HG03354 (cell line): ENCODE data around the gene TAPT1.
"Not testable (repeated sequence)": the region's sequence is repeated elsewhere in the genome, so short reads cannot be mapped to it uniquely, and the experiment has no call there.

Source experiments
- ATAC-seq: cut with Tn5 transposase; IDR thresholded peaks from one replicate; pipeline ENCODE4 v1.9.1; 2021; ENCODE audit warnings: mild to moderate bottlenecking; ENCODE audit not compliant: unreplicated experiment, poor library complexity, severe bottlenecking

The TAPT1 gene

DNA sequence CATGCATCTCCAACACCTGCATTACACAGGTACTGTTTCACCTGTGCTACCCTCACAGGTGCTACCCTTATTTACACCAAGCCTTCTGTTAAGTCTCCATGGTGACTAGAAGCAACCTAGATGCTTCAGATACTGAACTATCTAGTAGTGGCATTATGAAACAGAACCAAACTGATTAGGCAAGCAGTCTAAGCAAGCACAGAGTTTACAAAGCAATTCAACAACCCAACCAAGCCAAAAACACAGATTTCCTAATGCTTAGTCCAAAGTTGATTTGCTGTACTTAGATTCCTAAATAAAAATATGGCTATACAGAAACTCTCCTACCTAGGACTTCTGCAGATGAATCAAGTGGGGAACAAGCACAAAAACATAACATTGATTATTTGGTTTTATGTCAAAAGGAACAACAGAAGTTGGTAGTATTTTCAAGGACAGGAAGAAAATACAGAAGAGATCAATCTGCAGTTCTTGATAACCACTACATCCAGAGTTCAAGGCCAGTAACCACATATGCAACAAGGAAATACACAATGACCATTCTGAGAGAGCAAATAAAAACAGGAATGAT, 3.2 kb downstream of the TAPT1 start:
- ATAC-seq, result no peak

DNA sequence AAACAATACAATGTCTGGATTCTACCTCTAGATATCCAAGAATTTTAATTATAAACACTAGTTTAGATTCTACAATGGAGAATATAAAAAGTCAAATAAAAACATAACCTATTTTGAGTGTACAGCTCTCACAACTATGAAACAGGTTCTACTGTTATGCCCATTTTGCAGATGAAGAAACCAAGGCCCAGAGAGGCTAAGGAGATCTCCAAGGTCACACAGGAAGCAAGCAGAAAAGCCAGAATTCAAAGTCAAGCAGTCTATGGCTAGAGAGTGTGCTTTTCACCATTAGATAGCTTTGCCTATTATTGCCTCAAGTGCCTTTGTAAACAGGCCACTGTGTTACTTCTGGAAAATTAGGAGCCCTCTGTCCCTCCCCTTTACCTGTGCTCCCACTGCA, 7.3 kb downstream of the TAPT1 start:
- ATAC-seq, result no peak

DNA sequence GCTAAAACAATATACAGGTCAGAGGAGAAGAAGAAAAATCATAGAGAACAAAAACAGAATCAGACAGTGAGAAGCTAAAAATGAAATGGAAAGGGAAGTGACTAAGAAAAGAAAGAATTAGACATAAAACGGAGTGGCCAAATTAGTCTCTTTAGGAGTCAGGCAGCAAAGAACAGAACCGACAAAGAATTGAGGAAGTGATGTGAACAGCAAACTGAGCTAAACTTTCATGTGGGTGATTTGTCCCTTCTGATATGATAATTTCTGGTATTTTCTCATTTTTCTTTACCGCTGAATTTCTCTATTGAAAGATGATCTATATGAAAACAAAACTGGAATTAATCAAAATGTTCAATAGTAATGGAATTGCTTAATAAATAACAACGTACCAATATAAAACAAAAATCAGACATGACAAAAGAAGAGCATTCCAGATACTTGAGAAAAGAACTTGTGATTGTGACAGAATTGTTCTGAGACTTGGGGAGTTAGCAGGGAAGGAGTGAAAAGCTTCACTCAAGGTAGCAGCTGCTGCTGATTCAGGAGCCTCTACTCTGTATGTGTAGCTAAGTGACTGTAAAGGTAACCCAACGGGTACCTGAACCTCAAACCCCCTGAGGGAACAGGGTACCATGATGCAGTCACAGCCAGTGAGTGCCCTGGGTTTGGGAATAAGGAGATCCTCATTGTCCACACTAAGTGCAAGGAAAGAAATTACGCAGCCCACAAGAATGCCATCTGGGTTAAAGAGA, 8.8 kb downstream of the TAPT1 start:
- ATAC-seq, result peak; percentile 65

DNA sequence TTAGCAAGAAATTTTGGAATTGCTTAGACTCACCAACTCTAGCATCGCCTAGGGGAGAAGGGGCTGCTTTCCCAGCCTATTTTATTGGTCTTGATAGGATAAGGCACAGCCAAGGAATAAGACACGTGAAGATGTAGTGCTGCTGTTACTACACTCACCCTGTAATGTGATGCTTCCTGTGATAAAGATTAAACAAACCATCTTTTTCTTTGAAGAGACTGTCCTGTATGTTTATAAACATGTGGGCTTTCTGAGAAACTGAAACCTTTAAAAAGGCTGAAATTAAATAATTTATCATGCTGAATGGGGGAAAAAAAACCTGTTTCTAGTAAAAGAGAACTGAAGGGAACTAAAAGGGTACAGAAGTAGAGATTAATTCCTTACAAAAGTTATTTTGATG, 13.2 kb downstream of the TAPT1 start:
- ATAC-seq, result no peak

DNA sequence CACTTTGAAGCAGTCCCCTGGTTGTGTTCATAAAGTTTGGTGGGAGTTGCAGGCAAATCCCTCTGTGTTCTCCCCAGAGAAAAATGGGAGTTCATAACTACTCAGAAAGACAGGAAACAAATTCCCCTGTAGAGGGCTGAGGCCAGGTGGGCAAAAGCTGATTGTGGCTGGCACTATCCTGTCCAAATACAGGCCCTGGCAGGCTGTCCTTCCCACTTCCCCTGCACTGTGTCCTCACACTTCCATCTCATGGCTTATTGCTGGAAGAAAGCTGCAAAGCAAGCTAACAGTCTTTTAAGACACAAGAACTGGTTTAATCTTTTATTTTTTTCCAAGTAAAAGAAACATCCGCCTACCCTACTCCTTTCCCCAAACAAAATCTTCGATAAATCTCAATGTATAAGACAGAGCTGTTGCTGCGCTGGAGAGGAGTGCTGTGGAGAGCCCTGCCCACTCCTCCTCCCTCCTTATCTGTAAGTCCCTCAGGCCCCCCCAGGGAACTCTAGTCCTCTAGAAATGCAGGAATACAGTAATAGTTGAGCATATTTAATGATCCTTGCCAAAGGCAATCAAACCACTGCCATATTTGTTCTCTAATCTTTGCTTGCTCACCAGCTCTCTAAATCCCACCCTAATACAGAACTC, 14.0 kb downstream of the TAPT1 start:
- ATAC-seq, result no peak

DNA sequence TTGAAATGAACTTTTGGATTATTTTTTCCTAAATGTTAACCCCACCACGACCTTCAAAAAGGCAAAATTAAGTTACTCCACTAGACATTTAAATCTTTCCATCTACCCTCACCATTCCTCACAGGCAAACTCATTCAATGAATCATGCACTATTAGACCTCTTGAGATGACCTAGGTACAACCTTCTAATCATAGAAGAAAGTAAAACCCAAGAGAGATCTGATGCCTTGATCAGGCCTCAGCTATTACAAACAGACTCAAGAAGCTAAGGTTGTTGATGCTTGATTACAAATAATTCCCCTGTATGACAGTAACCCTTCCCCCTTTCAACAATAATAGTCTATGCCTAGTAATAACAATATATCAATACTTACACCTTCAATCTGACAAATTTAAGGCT, 18.9 kb downstream of the TAPT1 start:
- no peak for ATAC-seq

DNA sequence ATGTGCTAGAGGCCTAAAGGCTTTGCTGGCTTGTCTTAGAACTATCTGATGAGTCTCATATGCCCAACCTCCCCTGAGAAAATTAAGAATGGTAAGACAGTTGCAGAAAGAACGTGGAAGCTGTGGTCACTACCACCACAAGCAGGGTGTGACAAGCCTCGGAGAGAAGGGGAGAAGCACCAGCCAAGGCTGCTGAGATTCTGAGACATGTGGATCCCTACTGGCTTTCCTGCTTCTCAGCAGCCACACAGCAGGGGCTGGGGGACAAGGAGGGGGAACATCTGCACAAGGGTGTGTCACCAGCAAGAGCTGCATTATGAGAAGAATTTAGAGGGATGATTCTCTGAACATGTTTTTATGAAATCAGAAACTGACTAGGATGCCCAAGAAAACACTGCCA, 19.4 kb downstream of the TAPT1 start:
- no peak for ATAC-seq

DNA sequence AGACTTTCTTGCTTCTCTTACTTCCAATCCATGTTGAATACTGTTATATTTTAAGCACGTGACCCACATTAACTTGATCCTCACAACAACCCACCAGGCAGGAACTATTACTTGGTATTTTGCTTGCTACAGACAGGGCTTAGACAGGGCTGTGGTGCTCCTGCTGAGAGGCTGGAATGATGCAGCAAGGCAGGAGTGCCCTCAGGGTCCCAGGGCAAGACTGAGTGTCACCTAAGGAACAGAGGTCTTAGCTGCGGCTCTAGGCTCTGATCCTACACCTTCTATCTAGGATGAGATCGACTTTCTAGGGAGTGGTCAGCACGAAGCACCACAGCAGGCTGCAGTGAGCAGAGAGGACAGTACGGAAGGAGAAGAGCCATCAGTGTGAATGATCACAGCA, 20.0 kb downstream of the TAPT1 start:
- no peak for ATAC-seq

DNA sequence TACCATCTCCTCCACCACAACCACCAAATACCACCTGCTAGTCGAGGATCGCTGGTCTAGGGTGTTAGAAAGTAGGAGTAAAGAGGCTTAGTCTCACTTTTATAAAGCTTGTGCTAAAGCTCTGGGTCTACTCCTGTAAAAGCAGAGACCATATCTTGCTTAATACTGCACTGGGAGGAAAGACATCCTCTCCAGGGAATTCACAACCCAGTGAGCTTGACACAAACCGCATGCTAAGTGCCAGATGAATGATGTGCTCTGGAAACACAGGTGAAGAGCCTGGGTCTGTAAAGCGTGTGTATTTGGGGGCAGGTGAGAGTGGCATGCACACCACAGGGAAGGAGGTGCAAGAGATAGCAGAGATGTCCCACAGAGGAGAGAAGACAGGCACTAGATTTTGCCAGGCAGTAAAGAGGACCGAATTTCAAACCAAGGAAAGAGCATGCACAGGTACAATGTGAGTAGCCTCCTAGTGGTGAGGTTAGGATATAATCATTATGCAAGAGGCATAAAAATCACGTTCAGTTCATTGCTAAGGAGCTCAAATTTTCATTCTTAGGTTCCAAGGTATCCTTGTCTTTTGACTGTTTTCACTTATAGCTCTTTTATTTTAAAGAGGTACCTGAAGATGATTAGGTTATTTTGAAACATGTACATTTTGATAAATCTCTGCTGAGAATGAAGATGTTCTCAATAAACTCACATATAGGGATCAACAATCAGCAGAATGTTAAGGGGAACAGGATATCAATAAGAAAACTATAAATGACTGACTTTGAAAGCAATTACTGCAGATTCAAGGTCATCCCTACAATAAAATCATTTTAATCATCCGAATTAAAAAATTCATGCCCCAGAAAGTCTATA, 20.7 kb downstream of the TAPT1 start:
- ATAC-seq, result peak; percentile 92

DNA sequence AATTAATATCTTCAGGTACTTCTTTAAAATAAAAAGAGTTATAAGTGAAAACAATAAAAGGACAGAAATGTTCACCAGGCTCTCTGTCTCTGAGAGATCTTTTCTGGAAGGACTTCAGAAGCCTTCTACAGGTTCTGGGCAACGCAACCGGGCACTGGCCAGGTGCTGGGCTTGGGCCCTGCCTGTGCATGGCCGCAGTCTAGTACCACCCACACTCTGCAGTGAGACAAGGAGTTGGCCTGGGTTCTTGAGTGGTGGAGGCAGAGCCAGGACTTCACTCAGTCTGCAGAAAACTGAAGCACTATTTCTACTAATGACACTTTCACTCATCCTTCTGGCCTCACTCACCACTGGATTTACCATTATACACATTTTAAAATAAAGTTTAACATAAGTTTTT, 21.8 kb downstream of the TAPT1 start:
- no peak for ATAC-seq

DNA sequence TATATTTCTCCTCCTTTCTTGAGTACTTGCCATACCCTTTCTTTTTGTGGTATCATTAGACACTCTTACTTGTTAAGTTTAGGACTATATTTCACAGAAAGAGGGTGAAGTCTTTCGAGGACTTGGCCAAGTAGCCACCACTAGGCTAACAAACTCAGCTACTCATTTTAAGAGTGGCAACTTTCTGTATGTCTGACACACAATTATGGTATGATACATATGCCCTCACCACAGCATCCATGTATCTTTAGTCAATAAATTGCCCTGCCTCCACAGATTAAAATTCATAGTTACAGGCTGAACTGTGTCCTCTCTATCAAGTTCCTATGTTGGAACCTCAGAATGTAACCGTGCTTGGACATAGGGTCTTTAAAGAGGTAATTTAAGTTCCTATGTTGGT, 23.2 kb downstream of the TAPT1 start:
- ATAC-seq, result no peak

DNA sequence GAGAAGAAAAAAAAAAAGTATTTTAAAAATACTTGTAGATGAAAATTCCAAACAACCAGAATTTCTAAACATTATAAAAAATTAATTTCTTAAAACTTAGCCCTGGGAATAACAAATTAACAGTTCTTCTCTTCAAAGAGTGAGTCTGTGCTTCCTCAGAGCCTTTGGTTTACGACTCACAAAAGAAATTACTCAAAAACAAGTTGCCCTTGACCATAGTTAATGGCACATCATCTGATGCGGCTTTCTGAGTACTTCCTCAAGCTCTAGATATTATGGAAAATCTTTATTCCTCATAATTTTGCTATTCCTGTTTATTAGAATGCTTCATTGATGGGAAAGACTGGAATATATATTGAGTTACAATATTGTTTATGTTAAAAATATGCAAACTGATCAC, 23.7 kb downstream of the TAPT1 start:
- no peak for ATAC-seq

DNA sequence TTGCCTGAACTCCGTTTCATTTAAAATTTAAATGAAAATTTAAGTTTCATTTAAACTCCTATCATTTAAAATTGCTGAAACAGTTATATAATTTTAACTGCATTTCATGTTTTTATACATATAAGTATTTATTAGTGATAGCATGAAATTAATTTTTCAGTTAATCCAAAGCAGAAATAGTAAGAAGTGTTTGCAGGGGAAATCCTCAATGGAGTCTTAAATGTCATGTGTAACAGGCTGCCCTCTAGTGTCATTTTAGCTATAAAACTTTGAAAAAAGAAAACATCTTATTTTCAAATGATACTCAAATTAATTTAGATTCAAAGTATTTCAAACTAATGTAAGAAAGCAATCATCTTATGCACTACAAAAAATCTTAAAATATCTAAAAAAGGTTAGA, 27.2 kb downstream of the TAPT1 start:
- no peak for ATAC-seq

DNA sequence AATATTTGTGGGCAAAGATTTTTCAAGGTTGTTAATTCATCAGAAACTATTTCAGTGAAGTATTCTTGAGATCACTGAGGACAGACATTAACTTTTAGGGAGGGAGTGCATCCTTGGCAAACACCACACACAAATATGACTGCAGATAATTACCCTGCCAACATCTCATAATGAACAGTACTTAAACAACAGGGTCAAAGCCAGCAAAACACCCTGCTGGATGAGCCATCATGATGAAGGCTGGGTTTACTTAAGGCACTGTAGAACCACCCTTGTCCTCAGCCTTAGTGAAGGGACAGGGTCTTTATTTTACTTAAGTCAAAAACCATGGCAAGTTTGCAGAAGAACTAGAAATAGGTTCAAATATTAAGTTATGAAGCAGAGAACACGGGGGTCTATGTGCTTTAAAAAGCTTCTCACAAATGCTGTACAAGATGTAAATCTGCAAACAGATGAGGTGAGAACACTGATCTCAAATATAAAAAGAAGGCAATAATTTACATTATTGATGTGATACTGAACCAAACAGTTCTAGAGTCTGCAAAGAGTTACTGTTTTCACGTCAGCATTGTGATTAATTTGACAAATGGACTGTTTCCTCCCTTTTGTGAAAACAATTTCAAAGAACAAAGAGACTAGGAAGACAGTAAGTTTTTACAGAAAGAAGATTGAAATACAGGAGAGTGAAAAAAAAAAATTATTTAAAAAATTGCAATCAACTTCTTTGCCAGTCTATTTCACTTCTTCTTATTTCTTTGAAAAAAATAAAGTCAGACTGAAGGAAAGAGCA, 28.2 kb downstream of the TAPT1 start:
- no peak for ATAC-seq

DNA sequence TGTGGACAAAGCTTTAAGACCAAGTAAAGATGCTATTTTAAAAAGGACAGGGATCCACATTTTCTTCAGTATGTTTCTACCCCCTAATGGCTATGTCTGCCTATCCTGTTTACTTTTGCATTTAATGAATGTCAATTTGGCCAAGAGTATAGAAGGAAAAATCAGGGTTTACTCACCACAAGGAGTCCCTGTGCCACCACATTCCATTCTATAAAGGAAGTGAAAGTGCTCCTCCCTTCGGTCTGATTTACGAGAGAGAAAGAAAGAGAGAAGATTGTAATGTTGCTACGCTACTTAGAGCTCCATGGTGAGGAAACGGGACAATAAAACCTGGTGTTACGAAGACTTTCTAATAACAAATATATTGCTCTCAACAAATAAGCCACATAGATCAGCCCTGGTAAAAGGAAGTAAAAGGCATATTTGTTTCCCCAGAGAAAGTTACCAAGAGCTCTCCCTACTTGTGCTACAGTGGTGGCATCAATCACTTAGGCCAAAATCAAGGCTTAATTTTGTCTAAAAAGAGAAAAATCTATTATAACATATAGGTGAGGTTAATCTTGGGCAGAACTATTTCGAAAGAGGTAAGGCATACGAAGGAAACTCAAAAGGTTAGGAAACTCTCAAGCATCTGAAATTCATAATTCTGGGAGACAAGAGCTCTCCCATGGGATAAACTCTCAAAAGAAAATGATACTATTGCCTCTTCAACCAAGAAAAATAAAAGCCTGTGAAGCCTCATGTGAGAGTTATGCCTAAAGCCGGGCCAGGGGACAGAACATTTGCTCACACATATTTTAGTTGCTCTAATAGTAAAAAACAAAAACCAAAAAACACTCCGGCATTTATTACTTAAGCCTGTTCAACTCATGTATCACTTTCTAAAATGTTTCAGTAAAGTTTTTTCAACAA, 29.5 kb downstream of the TAPT1 start:
- peak; percentile 67 for ATAC-seq

DNA sequence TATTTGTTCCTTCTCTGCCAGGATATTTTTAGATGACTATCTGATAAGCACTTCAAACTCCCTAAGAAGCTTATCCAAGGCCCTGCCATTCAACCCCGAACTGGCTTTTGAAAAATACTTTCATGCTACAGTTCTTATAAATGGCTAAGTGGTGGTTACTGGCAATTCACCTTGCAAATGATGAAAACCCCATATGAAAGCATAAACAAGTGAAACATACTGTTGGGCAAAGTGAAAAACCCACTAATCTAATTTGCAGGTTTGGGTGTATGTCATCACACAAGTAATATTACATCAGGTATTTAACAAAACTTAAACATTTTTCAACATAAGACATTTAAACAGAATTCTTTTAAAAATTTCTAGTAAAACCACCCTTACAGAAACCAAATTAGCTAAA, 31.1 kb downstream of the TAPT1 start:
- ATAC-seq, result no peak

DNA sequence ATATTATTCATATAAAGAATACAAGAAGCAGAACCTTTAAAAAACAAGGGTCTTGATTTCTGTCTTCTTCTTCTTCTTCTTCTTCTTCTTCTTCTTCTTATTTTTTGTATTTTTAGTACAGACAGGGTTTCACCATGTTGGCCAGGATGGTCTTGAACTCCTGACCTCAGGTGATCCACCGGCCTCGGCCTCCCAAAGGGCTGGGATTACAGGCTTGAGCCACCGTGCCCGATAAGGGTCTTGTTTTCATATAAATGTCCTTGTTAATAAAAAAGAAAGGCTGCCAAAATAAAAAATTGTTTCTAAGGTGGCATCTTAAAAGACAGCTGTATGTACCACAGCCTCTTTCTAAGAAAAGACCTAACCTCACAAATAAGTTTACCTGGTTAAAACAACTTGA, 31.5 kb downstream of the TAPT1 start:
- ATAC-seq, result not testable (repeated sequence)

DNA sequence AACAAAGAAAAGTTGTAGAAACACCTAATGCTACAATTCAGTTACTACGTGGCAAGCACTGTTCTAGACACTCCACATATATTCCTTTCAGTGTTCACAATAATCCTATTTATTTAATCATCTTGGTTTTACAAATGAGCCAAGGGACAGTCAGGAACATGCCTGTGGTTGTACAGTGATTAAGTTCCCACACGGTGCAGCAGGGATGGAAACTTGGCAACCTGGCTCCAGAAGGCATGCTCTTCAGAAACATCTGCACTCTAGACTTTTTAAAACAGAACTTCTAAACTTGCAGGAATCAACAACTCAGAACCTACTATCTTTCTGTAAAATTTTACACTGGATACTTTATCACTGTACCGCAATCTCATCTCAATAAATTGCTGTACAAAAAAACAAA, 32.1 kb downstream of the TAPT1 start:
- no peak for ATAC-seq
